Astrocyte (in vitro differentiated cells and primary cell): ENCODE measurements around the gene SPATA31D4. TPM values are rescaled to one million over a fixed set of nuclear protein-coding genes. Genes with fewer than 3 reads are reported as not detected.

Experiments
- DNase-seq: peaks from one replicate; pipeline ENCODE4 v3.0.0-alpha.2; 2010; ENCODE audit warnings: low read depth
- FAIRE-seq: peaks from 2 replicates; lab custom pipeline; 2011; peaks lifted over from hg19 to GRCh38; lab: Jason Lieb, UNC
- H2AFZ ChIP-seq: 2 replicates; pipeline ENCODE4 v1.6.0; 2012; ENCODE audit warnings: low read depth, low read length, inconsistent platforms
- H3K27ac ChIP-seq: 2 replicates; pipeline ENCODE4 v1.5.1; 2011; ENCODE audit warnings: low read depth, low read length, inconsistent platforms
- H3K27me3 ChIP-seq: 2 replicates; pipeline ENCODE4 v1.6.0; 2011; ENCODE audit warnings: low read length, inconsistent platforms; ENCODE audit not compliant: insufficient read depth
- H3K36me3 ChIP-seq: 2 replicates; pipeline ENCODE4 v1.5.1; 2011; ENCODE audit warnings: low read length, inconsistent platforms; ENCODE audit not compliant: insufficient read depth
- H3K4me1 ChIP-seq: 2 replicates; pipeline ENCODE4 v1.5.1; 2011; ENCODE audit warnings: low read length, inconsistent platforms; ENCODE audit not compliant: insufficient read depth
- H3K4me2 ChIP-seq: 2 replicates; pipeline ENCODE4 v1.6.0; 2012; ENCODE audit warnings: low read length, inconsistent platforms
- H3K4me3 ChIP-seq: 2 replicates; pipeline ENCODE4 v1.5.1; 2011; ENCODE audit warnings: low read depth, mild to moderate bottlenecking, low read length, inconsistent platforms; ENCODE audit not compliant: insufficient read depth
- H3K79me2 ChIP-seq: 2 replicates; pipeline ENCODE4 v1.6.0; 2012; ENCODE audit warnings: mild to moderate bottlenecking, low read length, inconsistent platforms; ENCODE audit not compliant: insufficient read depth
- H3K9ac ChIP-seq: 2 replicates; pipeline ENCODE4 v1.6.0; 2012; ENCODE audit warnings: mild to moderate bottlenecking, low read length, inconsistent platforms
- H3K9me3 ChIP-seq: 2 replicates; pipeline ENCODE4 v1.5.1; 2012; ENCODE audit warnings: low read depth, mild to moderate bottlenecking, low read length, inconsistent platforms; ENCODE audit not compliant: insufficient read depth
- H4K20me1 ChIP-seq: 2 replicates; pipeline ENCODE4 v1.6.0; 2012; ENCODE audit warnings: low read length, inconsistent platforms; ENCODE audit not compliant: insufficient read depth
- H3K27ac Mint-ChIP-seq: one replicate; pipeline ENCODE4 v1.8.0; 2021; ENCODE audit warnings: mild to moderate bottlenecking, mixed read lengths; ENCODE audit not compliant: unreplicated experiment
- H3K27me3 Mint-ChIP-seq: one replicate; pipeline ENCODE4 v1.8.0; 2021; ENCODE audit warnings: low read depth, mixed read lengths; ENCODE audit not compliant: unreplicated experiment
- H3K36me3 Mint-ChIP-seq: one replicate; pipeline ENCODE4 v1.8.0; 2021; ENCODE audit warnings: low read depth, mixed read lengths; ENCODE audit not compliant: unreplicated experiment
- H3K4me1 Mint-ChIP-seq: one replicate; pipeline ENCODE4 v1.8.0; 2021; ENCODE audit warnings: low read depth, mixed read lengths; ENCODE audit not compliant: unreplicated experiment
- H3K4me3 Mint-ChIP-seq: one replicate; pipeline ENCODE4 v1.8.0; 2021; ENCODE audit warnings: mild to moderate bottlenecking, moderate library complexity, mixed read lengths; ENCODE audit not compliant: unreplicated experiment
- H3K9me3 Mint-ChIP-seq: one replicate; pipeline ENCODE4 v1.8.0; 2021; ENCODE audit warnings: mild to moderate bottlenecking, mixed read lengths; ENCODE audit not compliant: unreplicated experiment
- EZH2 ChIP-seq: IDR thresholded peaks from 2 replicates; pipeline ENCODE4 v1.6.1; 2012; ENCODE audit warnings: mild to moderate bottlenecking, low read length, inconsistent platforms; ENCODE audit not compliant: insufficient read depth
- total RNA-seq: library from RNA; stranded (reverse); gene quantifications from 2 replicates; pipeline ENCODE4 v1.2.1, GENCODE V29; 2021
- TF ChIP-seq, protein P1 (sequence below): IDR thresholded peaks from 2 replicates; pipeline ENCODE4 v1.5.1; 2011; ENCODE audit warnings: low read depth, mild to moderate bottlenecking, inconsistent platforms, low read length, moderate library complexity; ENCODE audit not compliant: insufficient read depth

SPATA31D4 gene
- total RNA-seq, 1 donor from 2014 or later: not detected

DNA sequence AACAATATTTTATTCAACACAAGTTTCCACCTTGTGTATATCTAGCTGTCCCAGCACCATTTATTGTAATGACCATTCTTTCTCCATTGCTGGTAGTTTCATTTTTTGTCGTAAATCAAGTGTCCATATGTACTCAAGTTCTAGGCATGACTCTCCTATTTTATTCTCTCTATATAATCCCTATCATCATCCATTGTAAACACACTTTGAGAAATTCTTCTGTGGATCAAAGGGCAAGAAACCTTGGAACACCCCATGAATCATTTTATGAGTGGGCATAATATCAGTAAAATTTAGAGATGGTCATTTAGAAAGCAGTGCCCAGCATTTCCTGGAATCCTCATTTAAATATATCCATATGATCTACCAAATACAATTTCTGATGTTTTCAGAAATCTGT is 35.8 kb upstream of the SPATA31D4 start:
- Mint-ChIP-seq H3K27ac (no peak overlapping the region), H3K9me3 (no peaks in the 10 kb centered on the region), H3K4me1 (peaks cover 2% of the 10 kb centered on the region), H3K36me3 (no peaks in the 10 kb centered on the region), H3K27me3 (no peaks in the 10 kb centered on the region), H3K4me3 (no peak overlapping the region)
- Histone ChIP-seq H3K27ac (no peak overlapping the region), H3K4me3 (no peak overlapping the region), H3K27me3 (no peaks in the 10 kb centered on the region), H3K9ac (no peak overlapping the region), H3K4me1 (no peaks in the 10 kb centered on the region), H4K20me1 (no peaks in the 10 kb centered on the region), H3K9me3 (no peaks in the 10 kb centered on the region), H3K79me2 (no peaks in the 10 kb centered on the region), H2AFZ (no peak overlapping the region), H3K36me3 (no peaks in the 10 kb centered on the region), H3K4me2 (no peak overlapping the region)
- no peak for TF ChIP-seq EZH2
- TF ChIP-seq, protein P1, sequence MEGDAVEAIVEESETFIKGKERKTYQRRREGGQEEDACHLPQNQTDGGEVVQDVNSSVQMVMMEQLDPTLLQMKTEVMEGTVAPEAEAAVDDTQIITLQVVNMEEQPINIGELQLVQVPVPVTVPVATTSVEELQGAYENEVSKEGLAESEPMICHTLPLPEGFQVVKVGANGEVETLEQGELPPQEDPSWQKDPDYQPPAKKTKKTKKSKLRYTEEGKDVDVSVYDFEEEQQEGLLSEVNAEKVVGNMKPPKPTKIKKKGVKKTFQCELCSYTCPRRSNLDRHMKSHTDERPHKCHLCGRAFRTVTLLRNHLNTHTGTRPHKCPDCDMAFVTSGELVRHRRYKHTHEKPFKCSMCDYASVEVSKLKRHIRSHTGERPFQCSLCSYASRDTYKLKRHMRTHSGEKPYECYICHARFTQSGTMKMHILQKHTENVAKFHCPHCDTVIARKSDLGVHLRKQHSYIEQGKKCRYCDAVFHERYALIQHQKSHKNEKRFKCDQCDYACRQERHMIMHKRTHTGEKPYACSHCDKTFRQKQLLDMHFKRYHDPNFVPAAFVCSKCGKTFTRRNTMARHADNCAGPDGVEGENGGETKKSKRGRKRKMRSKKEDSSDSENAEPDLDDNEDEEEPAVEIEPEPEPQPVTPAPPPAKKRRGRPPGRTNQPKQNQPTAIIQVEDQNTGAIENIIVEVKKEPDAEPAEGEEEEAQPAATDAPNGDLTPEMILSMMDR: no peak
- no peak for DNase-seq
- no peak for FAIRE-seq

DNA sequence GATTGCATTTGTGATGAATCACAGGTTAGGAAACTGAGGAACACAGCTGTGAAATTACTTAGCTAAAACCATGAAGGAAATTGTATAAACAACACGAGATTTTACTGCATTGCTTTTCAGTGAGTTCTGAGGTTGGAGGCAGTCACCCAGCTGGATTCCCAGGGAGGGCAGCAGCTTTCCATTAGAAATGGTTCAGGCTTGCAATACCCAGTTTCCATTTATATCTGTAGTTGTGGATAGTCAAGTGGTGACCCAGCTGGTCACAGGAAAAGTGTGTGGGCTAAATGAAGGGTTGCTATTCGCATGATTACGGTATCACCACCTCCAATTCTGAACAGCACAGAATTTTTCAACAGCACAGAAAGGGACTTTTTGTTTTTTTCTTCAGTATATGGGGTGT is 34.3 kb upstream of the SPATA31D4 start:
- Mint-ChIP-seq H3K4me1 (peaks cover 2% of the 10 kb centered on the region), H3K9me3 (no peaks in the 10 kb centered on the region), H3K4me3 (no peak overlapping the region), H3K27ac (no peak overlapping the region), H3K27me3 (no peaks in the 10 kb centered on the region), H3K36me3 (no peaks in the 10 kb centered on the region)
- H3K9me3 ChIP-seq: no peaks in the 10 kb centered on the region
- FAIRE-seq (no peak), DNase-seq (peak; percentile 41)
- H2AFZ ChIP-seq: no peak overlapping the region
- no peaks in the 10 kb centered on the region for H3K36me3 ChIP-seq
- H3K79me2 ChIP-seq: no peaks in the 10 kb centered on the region
- H3K4me3 ChIP-seq: no peak overlapping the region
- H3K9ac ChIP-seq: no peak overlapping the region
- no peaks in the 10 kb centered on the region for H4K20me1 ChIP-seq
- no peak overlapping the region for H3K4me2 ChIP-seq
- no peaks in the 10 kb centered on the region for H3K27me3 ChIP-seq
- TF ChIP-seq, protein P1: no peak
- TF ChIP-seq EZH2: no peak
- H3K4me1 ChIP-seq: no peaks in the 10 kb centered on the region
- H3K27ac ChIP-seq: no peak overlapping the region

DNA sequence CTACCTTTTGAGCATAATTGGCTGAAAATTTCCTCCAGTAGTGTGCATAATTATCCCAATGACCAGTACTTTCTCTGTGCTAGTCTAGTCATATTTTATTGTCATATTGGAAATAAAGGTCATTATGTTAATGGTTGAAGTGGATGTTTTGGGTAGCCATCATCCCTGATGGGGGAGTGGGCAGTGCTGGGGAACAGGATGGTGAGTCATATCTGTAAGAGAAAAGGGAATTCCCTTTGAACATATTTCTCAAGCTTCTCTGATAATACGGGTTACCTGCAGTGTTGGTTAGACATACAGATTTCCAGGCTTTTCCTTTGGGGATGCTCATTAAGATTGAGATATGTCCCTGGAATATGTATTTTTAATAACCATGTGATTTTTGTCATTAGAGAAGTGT is 33.3 kb upstream of the SPATA31D4 start:
- Mint-ChIP-seq H3K4me3 (no peak overlapping the region), H3K27me3 (no peaks in the 10 kb centered on the region), H3K27ac (no peak overlapping the region), H3K9me3 (no peaks in the 10 kb centered on the region), H3K36me3 (no peaks in the 10 kb centered on the region), H3K4me1 (peaks cover 2% of the 10 kb centered on the region)
- no peaks in the 10 kb centered on the region for H3K79me2 ChIP-seq
- no peak overlapping the region for H3K4me3 ChIP-seq
- H2AFZ ChIP-seq: no peak overlapping the region
- no peaks in the 10 kb centered on the region for H4K20me1 ChIP-seq
- H3K9me3 ChIP-seq: no peaks in the 10 kb centered on the region
- no peaks in the 10 kb centered on the region for H3K36me3 ChIP-seq
- peak; percentile 29 for DNase-seq
- FAIRE-seq: no peak
- TF ChIP-seq, protein P1: no peak
- TF ChIP-seq EZH2: no peak
- no peaks in the 10 kb centered on the region for H3K27me3 ChIP-seq
- no peak overlapping the region for H3K9ac ChIP-seq
- no peak overlapping the region for H3K4me2 ChIP-seq
- no peak overlapping the region for H3K27ac ChIP-seq
- no peaks in the 10 kb centered on the region for H3K4me1 ChIP-seq
